A204.1 (cell line): ENCODE measurements around the gene RABEP2.
"Not testable (repeated sequence)": the region's sequence is repeated elsewhere in the genome, so short reads cannot be mapped to it uniquely, and the experiment has no call there.

Experiments
- FAIRE-seq: peaks from 2 replicates; lab custom pipeline; 2012; peaks lifted over from hg19 to GRCh38; lab: Jason Lieb, UNC

RABEP2 gene

GRCh38 chr16:28924762-28925385, at the start of gene RABEP2:
Gene RABEP2 (minus strand): TSS chr16:28925238. CDS start chr16:28925163, 75 bp downstream.
- no peak for FAIRE-seq

DNA sequence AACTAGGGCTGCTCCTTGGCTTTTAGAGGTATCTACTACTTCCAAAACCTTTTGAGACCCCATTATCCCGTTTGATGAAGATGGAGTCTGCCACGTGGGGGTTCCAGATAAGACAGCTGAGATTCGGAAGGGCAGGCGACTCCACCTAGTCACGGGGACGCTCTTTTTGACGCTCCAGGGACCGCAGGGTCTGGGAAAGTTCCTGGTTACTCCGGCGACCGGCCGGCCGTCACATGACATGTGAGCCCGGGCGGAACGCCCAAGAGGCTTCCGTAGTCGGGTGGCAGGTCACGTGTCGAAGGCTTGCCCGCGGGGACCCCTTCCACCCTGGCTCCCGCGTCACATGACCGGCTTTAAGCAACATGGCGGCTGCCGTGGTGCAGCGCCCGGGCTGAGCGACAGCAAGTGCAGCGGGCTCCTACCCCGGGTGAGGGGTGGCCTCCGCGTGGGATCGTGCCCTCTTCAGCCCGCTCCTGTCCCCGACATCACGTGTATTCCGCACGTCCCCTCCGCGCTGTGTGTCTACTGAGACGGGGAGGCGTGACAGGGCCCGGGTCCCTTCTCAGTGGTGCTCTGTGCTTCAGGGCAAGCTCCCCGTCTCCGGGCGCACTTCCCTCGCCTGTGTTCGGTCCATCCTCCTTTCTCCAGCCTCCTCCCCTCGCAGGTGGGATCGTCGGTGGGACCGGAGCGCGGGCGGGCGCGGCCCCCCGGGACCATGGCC, 49.6 kb upstream of the RABEP2 start, which contains the start of gene SPNS1:
SPNS1 (plus strand) TSS at position 342 of the 721 bp plus-strand sequence; CDS start at position 716, 374 bp downstream.
- peak; percentile 66 for FAIRE-seq

GRCh38 chr16:28974007-28974436, 49.0 kb upstream of the RABEP2 start:
- FAIRE-seq, result no peak

DNA sequence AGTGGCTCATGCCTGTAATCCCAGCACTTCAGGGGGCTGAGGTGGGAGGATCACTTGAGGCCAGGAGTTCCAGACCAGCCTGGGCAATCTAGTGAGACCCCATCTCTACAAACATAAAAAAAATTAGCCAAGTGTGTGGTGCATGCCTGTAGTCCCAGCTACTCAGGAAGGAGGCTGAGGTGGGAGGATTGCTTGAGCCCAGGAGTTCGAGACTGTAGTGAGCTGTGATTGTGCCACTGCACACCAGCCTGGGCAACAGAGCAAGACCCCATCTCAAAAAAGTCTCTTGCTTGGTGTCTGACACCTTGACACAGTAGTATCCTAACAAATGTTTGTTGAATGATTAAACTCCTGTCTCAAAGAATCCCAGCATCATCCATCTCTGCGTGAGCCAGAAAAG, 44.7 kb upstream of the RABEP2 start:
- FAIRE-seq, result not testable (repeated sequence)

GRCh38 chr16:28967156-28967555, 42.1 kb upstream of the RABEP2 start:
- FAIRE-seq, result no peak

DNA sequence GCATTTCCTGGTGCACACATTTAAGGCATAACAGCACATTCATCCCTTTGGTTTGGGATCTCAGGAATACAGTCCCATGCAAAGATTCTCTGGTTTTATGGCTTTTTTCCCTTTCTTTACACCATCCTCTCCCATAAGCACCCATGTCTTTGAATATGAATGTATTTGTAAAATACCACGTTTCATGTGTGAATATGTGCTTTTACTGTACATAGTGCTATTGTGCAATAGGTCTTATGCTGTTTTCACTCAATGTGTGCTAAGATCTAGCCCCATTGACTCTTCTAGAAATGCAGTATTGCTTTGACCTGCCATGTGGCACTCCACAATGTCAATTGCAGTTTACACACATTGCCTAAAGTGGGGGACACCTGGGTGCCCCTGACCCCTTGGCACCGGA, 39.5 kb upstream of the RABEP2 start:
- FAIRE-seq, result no peak

GRCh38 chr16:28964072-28964471, 39.0 kb upstream of the RABEP2 start:
- no peak for FAIRE-seq

DNA sequence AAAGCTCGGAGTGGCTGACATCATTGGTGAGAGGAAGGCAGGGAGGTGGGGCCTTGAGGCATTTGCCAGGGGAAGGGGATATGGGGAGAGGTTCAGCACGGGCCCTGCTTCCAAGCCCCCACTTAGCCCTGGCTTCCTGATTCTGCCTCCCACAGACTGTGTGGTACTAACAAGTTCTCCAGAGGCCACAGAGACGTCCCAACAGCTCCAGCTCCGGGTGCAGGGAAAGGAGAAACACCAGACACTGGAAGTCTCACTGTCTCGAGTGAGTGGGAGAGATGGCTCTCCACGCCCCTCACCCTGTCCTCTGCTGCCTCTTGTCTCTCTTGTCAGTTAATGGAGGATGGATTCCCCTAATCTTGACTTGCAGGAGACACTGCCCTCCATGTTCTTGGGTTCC, 33.8 kb upstream of the RABEP2 start:
- FAIRE-seq, result no peak

DNA sequence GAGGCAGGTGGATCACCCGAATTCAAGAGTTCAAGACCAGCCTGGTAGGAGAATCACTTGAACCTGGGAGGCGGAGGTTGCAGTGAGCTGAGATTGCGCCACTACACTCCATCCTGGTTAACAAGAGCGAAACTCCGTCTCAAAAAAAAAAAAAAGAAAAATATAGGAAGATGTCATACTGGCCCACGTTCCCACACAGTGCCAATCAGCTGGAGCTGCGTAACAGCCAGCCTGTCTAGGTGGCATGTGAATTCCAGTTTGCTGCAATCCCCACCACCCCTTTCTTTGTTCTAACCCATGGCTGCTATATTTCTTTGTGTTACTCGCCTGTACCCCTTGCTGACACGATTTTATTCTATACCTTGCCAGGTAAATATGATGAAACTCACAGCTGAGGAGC, 33.2 kb upstream of the RABEP2 start:
- no peak for FAIRE-seq

GRCh38 chr16:28951410-28951943, 26.4 kb upstream of the RABEP2 start:
- FAIRE-seq, result no peak

DNA sequence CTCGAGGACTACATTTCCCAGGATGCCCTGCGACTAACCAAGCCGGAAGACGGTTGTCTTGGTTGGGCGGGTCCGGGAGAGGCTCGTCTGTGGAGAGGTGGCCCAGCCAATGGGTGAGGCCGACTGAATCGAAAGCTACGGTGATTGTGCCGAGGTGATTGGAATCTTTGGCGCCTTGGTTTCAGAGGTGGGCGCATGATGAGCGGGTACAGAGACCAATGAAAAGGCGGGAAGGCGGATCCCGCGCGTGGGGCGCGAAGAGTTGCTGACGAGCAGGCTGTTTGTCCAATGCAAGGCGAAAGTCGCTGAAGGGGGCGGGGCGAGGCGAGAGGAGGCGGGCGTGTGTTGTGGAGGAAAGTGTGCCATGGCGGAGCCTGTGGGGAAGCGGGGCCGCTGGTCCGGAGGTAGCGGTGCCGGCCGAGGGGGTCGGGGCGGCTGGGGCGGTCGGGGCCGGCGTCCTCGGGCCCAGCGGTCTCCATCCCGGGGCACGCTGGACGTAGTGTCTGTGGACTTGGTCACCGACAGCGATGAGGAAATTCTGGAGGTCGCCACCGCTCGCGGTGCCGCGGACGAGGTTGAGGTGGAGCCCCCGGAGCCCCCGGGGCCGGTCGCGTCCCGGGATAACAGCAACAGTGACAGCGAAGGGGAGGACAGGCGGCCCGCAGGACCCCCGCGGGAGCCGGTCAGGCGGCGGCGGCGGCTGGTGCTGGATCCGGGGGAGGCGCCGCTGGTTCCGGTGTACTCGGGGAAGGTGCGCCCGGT, 25.8 kb upstream of the RABEP2 start, which contains the start of gene NFATC2IP:
NFATC2IP (plus strand) TSS at position 290 of the 762 bp plus-strand sequence; CDS start at position 365, 75 bp downstream.
- peak; percentile 99 for FAIRE-seq

- no peak for FAIRE-seq
Observed at GRCh38 chr16:28946681-28947080, 21.6 kb upstream of the RABEP2 start.

GRCh38 chr16:28943281-28943680, 18.2 kb upstream of the RABEP2 start:
- FAIRE-seq, result no peak

DNA sequence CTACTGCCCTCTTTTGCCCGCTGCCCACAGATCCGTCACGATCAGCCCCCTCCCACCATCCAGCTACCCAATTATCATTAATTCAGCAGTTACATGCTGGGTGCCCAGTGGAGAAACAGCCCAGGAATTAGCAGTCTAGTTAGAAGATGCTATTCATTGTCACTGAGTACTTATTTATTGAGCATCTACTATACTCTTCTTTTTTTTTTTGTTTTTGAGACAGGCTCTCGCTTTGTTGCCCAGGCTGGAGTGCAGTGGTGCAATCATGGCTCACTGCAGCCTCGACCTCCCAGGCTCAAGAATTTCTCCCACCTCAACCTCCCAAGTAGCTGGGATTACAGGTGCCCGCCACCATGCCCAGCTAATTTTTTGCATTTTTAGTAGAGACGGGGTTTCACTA, 14.8 kb upstream of the RABEP2 start:
- not testable (repeated sequence) for FAIRE-seq

DNA sequence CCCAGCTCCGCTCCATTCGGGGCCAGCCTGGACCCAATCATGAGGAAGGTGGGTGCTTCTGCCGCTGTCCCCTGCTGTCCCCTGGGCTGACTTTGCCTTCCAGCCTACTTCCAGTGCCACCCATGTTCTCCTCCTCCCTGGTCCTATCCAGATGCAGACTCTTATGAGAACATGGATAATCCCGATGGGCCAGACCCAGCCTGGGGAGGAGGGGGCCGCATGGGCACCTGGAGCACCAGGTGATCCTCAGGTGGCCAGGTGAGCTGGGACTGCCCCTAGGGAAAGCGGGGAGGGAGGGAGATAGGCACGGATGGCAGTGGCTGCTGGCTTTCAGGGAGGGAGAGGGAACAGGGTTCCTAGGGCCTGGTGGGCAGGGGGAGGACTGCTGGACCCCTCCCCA, 13.7 kb upstream of the RABEP2 start:
- FAIRE-seq, result no peak

GRCh38 chr16:28937222-28937876, 12.3 kb upstream of the RABEP2 start:
- FAIRE-seq, result no peak

DNA sequence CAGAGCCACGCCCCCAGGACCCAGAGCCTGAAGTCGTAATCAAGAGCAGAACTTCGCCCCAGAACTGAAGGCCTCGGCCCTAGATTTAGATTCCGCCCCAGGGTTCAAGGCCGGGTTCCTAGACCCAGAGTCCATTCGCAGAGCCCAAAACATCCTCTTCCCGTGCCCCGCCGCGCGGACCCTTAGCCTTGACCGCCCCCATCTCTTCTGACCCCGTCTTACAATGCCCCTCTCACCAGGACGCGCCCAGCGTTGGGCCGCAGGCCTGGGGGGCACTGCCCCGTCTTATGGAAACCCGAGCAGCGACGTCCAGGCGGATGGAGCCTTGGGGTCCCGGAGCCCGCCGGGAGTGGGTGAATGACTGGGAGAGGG, 11.7 kb upstream of the RABEP2 start:
- FAIRE-seq, result no peak

GRCh38 chr16:28935924-28936783, 11.1 kb upstream of the RABEP2 start:
- no peak for FAIRE-seq

DNA sequence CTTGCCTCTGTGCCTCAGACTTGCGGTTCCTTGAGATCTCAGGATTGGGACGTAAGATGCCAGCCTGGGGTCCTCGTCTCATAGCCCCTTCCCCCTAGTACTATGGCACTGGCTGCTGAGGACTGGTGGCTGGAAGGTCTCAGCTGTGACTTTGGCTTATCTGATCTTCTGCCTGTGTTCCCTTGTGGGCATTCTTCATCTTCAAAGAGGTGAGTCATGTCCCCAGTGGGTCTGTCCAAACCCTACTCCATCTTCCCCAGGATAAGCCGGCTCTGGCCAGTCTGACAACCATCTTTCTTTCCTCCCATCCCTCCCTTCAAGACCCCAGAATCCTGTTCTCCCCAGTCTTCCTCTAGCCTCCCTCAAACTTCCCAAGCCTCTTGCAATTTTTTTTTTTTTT, 10.3 kb upstream of the RABEP2 start:
- FAIRE-seq, result no peak

DNA sequence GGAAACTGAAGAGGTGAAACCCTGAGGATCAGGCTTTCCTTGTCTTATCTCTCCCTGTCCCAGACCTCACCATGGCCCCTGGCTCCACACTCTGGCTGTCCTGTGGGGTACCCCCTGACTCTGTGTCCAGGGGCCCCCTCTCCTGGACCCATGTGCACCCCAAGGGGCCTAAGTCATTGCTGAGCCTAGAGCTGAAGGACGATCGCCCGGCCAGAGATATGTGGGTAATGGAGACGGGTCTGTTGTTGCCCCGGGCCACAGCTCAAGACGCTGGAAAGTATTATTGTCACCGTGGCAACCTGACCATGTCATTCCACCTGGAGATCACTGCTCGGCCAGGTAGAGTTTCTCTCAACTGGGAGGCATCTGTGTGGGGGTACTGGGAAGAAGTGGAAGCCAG, 8.1 kb upstream of the RABEP2 start:
- FAIRE-seq, result no peak
